ENCODE measurements around the gene APEH. TPM values are rescaled to one million over a fixed set of nuclear protein-coding genes. Genes with fewer than 3 reads are reported as not detected.

Gene APEH
- total and polyA plus RNA-seq, 2 of the 13 experiments (the other 11 are each of a cell fraction or from before 2014, with no cell fraction given) = 116 to 130 TPM

DNA sequence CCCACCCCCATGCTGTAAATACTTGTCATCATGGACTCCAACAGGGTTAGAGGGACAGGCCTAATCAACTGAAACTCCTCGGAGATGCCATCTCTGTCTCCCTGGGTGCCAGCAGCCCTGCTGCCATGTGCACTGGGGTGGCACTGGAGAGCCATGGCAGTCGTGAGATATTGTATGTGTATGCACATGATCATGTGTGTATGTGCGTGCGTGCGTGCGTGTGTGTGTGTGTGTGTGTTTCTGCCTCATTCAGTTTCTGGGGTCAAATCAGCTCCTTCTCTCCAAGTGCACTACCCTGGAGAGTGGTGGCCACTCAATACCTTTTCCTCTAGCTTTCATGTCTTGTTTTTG is 3.2 kb upstream of the APEH start (continued):
- TF ChIP-seq ZNF660 (CRISPR knock-in tag; IDR thresholded peaks at IDR 0.05; ENCODE audit: borderline replicate concordance, low read depth) (no peak), IRF1 (CRISPR knock-in tag; IDR thresholded peaks at IDR 0.05; ENCODE audit: low read depth) (no peak), CAMTA2 (CRISPR knock-in tag; IDR thresholded peaks at IDR 0.05; ENCODE audit: borderline replicate concordance) (no peak), ELF1 (CRISPR knock-in tag; IDR thresholded peaks at IDR 0.05) (no peak), CBX5 (CRISPR knock-in tag; IDR thresholded peaks at IDR 0.05; ENCODE audit: borderline replicate concordance) (no peak), RORA (CRISPR knock-in tag; IDR thresholded peaks at IDR 0.05) (no peak), NFIC (IDR thresholded peaks at IDR 0.05; ENCODE audit: low read length) (no peak), NFIB (CRISPR knock-in tag; IDR thresholded peaks at IDR 0.05; ENCODE audit: borderline replicate concordance) (no peak), THRA (CRISPR knock-in tag; IDR thresholded peaks at IDR 0.05; ENCODE audit: borderline replicate concordance) (no peak), TP53 (CRISPR knock-in tag; conservative IDR thresholded peaks at IDR 0.05) (no peak), ZNF30 (CRISPR knock-in tag; IDR thresholded peaks at IDR 0.05) (no peak), GMEB1 (CRISPR knock-in tag; IDR thresholded peaks at IDR 0.05; ENCODE audit: borderline replicate concordance) (no peak), RARG (CRISPR knock-in tag; IDR thresholded peaks at IDR 0.05; ENCODE audit: low read depth) (peak; percentile 73; the same call in 1 of the 2 replicates), SIX1 (CRISPR knock-in tag; IDR thresholded peaks at IDR 0.05; ENCODE audit: borderline replicate concordance) (no peak), NFE2L1 (CRISPR knock-in tag; IDR thresholded peaks at IDR 0.05; ENCODE audit: borderline replicate concordance) (no peak), GATAD2A (CRISPR knock-in tag; IDR thresholded peaks at IDR 0.05) (no peak), THAP7 (CRISPR knock-in tag; IDR thresholded peaks at IDR 0.05) (0 out of 2 replicates have a peak, but pooled peaks have one; percentile 0), SCMH1 (CRISPR knock-in tag; IDR thresholded peaks at IDR 0.05; ENCODE audit: borderline replicate concordance) (no peak), HMGA1 (CRISPR knock-in tag; conservative IDR thresholded peaks at IDR 0.05) (no peak), ZNF180 (CRISPR knock-in tag; IDR thresholded peaks at IDR 0.05; ENCODE audit: borderline replicate concordance, low read depth) (no peak)
- TF ChIP-seq, protein P1, sequence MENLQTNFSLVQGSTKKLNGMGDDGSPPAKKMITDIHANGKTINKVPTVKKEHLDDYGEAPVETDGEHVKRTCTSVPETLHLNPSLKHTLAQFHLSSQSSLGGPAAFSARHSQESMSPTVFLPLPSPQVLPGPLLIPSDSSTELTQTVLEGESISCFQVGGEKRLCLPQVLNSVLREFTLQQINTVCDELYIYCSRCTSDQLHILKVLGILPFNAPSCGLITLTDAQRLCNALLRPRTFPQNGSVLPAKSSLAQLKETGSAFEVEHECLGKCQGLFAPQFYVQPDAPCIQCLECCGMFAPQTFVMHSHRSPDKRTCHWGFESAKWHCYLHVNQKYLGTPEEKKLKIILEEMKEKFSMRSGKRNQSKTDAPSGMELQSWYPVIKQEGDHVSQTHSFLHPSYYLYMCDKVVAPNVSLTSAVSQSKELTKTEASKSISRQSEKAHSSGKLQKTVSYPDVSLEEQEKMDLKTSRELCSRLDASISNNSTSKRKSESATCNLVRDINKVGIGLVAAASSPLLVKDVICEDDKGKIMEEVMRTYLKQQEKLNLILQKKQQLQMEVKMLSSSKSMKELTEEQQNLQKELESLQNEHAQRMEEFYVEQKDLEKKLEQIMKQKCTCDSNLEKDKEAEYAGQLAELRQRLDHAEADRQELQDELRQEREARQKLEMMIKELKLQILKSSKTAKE (CRISPR knock-in tag; IDR thresholded peaks at IDR 0.05; ENCODE audit: borderline replicate concordance) = no peak
- TF ChIP-seq, protein P2, sequence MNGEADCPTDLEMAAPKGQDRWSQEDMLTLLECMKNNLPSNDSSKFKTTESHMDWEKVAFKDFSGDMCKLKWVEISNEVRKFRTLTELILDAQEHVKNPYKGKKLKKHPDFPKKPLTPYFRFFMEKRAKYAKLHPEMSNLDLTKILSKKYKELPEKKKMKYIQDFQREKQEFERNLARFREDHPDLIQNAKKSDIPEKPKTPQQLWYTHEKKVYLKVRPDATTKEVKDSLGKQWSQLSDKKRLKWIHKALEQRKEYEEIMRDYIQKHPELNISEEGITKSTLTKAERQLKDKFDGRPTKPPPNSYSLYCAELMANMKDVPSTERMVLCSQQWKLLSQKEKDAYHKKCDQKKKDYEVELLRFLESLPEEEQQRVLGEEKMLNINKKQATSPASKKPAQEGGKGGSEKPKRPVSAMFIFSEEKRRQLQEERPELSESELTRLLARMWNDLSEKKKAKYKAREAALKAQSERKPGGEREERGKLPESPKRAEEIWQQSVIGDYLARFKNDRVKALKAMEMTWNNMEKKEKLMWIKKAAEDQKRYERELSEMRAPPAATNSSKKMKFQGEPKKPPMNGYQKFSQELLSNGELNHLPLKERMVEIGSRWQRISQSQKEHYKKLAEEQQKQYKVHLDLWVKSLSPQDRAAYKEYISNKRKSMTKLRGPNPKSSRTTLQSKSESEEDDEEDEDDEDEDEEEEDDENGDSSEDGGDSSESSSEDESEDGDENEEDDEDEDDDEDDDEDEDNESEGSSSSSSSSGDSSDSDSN (CRISPR knock-in tag; IDR thresholded peaks at IDR 0.05) = no peak
